Measurements from ENCODE around the gene RSPH1.

The RSPH1 gene

GRCh38 chr21:42429856-42430255, 66.2 kb downstream of the RSPH1 start:
- DNase-seq (ENCODE audit: extremely low read depth, low read depth) = no peak
- no peak overlapping the region for H3K4me3 ChIP-seq (replicated peaks; ENCODE audit: low read depth, low read length)

GRCh38 chr21:42429021-42429420, 67.0 kb downstream of the RSPH1 start:
- no peak for TF ChIP-seq CTCF (IDR thresholded peaks at IDR 0.05; ENCODE audit: low read depth, low read length, missing control alignments)
- no peak overlapping the region for H3K4me3 ChIP-seq (replicated peaks; ENCODE audit: low read depth, low read length)
- DNase-seq (ENCODE audit: extremely low read depth, low read depth) = no peak

More at GRCh38 chr21:42429856-42430255, 66.2 kb downstream of the RSPH1 start:
- no peak for TF ChIP-seq CTCF (IDR thresholded peaks at IDR 0.05; ENCODE audit: low read depth, low read length, missing control alignments)

- no peak for DNase-seq (ENCODE audit: extremely low read depth, low read depth)
- TF ChIP-seq CTCF (IDR thresholded peaks at IDR 0.05; ENCODE audit: low read depth, low read length, missing control alignments) = no peak
- H3K4me3 ChIP-seq (replicated peaks; ENCODE audit: low read depth, low read length) = no peak overlapping the region
Observed at GRCh38 chr21:42427809-42428419, 68.1 kb downstream of the RSPH1 start.

GRCh38 chr21:42426876-42427480, 69.0 kb downstream of the RSPH1 start:
- no peak for TF ChIP-seq CTCF (IDR thresholded peaks at IDR 0.05; ENCODE audit: low read depth, low read length, missing control alignments)
- no peak for DNase-seq (ENCODE audit: extremely low read depth, low read depth)
- no peak overlapping the region for H3K4me3 ChIP-seq (replicated peaks; ENCODE audit: low read depth, low read length)

GRCh38 chr21:42426424-42426823, 69.6 kb downstream of the RSPH1 start:
- no peak for TF ChIP-seq CTCF (IDR thresholded peaks at IDR 0.05; ENCODE audit: low read depth, low read length, missing control alignments)
- no peak overlapping the region for H3K4me3 ChIP-seq (replicated peaks; ENCODE audit: low read depth, low read length)
- no peak for DNase-seq (ENCODE audit: extremely low read depth, low read depth)

GRCh38 chr21:42425591-42425990, 70.4 kb downstream of the RSPH1 start:
- DNase-seq (ENCODE audit: extremely low read depth, low read depth) = no peak
- TF ChIP-seq CTCF (IDR thresholded peaks at IDR 0.05; ENCODE audit: low read depth, low read length, missing control alignments) = no peak
- H3K4me3 ChIP-seq (replicated peaks; ENCODE audit: low read depth, low read length) = no peak overlapping the region

Data from HFF-Myc (cell line).